Measurements from ENCODE around the gene LYZL6.
"Not testable (repeated sequence)": the region's sequence is repeated elsewhere in the genome, so short reads cannot be mapped to it uniquely, and the experiment has no call there.

The LYZL6 gene

DNA sequence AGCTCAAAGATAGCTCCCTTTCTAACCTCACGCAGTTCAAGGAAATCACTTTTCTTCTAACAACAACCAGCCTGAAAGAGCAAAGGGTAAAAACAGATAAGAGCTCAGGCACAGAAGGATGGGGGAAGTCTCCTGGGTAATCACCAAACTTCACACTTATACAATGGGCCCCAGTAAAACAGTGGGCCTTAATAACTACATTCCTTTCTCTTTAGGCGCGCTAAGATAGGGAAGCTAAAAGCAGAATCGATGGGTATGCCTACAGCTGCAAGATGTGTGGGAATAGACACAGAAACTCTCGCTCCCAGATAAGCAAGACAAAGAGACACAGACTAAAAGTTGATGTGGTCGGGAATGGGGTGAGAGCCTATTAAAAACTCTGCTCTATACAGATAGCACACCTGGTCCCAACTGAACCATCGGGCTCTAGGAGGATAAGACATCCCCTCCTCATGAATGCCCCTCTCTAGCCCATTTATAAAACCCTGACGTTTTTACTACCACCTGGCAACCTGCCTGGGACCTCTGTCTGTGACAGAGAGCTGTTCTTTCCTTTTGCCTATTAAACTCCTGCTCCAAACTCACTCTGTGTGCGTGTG is 826 bp downstream of the LYZL6 start:
- no peak for DNase-seq

DNA sequence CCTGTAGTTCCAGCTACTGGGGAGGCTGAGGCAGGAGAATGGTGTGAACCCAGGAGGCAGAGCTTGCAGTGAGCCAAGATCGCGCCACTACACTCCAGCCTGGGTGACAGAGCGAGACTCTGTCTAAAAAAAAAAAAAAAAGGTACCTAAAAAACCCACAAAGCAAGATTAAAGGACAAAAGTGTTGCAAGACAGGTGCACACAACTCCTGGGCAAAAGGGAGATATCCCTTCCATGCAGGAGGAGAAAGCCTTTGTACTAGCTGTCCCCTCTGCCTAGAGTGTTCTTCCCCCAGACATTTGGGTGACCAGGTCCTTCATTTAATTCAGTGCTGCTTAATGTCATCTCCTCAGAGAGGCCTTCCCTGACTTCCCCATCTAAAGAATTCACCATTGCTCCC is 5.0 kb downstream of the LYZL6 start:
- DNase-seq = not testable (repeated sequence)

DNA sequence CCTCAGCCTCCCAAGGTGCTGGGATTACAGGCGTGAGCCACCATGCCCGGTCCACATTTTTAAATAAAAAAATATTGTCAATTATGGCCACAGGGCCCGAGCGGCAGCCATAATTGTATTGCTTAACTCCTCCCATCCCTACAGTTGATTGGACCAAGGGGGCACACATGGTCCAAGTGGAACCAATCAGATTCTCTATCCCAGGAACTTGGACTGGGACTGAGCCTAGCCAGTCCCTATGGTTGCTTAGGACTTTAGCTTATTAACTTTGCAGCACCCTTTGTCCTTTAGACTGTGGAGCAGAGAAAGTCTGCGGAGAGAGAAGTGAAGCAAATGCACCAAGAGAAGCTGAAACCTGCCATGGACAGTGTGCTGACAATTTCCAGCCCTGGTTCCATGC is 7.5 kb downstream of the LYZL6 start:
- no peak for DNase-seq

DNA sequence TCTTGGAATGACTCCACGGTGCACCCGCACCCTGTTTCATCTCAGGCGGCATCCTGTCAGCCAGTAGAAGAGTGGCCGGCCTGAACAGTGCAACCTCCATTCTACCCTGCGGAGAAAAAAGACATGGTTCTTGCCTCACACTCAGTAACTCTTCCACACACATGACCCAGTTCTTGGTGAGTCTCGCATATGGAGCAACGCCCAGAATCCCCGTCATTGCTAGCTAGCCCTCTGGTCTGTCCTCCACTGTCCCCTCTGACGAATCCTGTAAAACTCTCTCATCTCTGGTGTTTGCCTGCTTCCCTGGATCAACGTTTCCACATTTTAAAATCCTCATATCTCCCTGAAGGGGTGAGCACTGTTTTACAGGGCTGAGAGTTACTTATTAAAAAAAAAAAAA is 8.8 kb downstream of the LYZL6 start:
- no peak for DNase-seq

DNA sequence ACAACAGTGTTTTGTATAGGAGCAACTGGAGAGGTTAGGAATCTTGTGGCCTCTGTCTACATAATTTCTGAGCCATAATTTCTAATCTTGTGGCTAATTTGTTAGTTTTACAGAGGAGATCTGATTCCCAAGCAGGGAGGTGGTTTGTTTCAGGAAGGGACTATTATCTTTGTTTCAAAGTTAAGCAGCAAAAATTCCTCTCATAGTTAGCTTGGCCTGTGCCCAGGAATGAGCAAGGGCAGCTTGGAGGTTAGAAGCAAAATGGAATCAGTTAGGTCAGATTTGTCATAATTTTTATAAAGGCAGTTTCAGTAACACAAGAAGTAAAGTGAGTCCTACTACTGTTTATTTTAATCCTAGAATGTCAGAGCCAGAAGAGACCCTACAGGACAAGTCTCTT is 10.9 kb downstream of the LYZL6 start:
- DNase-seq = no peak

DNA sequence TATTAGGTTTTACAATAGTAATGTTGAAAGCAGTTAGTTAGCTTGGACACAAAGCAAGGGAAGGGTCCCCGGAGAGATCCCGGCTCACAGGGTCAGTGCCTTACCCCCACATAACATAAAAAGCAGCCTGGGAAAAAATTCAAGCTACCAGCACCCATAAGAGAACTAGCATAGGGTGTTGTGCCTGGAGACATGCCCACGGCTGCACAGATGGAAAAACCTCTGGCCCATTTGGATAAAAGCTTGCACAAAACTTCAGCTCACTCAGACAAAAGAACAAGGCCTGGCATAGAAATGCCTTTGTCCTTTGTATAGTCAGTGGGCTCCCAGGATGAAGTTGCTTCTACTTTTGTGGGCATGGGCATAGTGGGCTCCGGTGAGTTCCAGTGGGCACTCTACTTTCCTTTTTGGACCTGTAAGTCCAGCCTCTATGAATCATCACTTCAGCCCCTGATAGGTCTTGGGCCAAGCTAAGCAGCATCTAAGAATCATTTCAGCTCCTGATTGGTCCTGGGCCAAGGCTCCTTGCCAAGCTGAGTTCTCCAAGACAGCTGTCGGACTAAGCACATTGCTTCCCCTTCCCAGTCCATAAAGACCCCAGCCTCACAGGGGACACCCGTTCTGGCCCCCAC is 11.6 kb downstream of the LYZL6 start:
- DNase-seq = peak; percentile 60

DNA sequence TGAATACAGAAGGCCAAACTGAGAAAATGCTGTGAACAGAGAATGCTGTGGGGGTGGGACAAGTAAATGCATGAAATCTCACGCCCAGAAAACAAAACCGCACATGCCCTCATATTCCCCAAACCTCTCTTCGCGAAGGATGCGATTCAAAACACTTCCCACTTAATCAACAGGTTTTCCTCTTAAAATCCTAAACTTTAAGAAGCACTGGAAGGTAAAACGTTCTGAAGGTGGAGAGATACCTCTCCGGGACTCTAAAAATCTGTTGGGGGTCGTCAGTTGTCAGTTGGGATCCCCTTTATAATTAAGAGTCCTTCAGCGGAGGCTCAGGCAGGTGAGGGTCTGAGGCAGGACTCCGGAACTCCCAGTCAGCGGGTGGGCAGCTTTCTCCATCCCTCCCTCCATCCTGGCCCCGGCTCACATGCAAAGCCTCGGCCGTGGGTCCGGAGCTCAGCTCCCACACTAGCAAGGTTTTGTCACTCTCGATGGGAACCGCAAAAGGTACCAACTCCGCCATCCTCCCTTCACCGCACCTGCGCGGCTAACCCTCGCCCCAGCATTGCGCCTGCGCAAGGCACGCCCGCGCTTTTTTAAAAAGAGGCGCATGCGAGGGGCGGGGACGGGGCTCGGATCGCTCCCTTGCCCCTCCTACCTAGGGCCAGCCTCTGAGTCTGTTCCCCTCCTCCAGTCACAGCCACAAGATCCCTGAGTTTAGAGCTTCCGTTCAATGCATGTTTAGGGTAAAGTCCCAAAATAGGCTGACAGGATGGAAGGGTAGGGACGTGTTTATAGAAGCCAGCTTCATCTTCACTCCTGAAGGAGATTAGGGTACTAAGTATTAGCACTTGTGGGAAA is 13.1 kb downstream of the LYZL6 start, which contains the start of gene RDM1:
Gene RDM1, minus strand, starts transcription at position 563 of the 855 bp plus-strand sequence. Its CDS starts 46 bp downstream, at position 517.
- peak; percentile 86 for DNase-seq

DNA sequence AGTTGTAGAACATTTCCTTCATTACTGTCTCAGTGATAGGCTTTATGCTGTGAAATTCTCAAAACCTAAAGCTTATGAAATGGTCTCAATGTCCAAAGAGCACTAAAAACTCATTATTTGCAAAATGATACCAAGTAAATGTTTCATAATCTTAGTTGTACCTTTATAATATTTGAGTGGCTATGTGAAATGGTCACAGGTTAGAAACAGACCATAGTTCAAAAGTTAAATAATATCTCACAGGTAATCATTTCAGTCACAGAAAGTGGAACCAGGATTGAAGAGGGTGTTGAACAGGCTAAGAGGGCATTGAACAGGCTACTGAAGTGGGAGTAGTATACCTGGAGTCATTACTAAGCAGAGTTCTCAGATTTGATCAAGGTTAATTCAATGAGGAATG is 15.8 kb downstream of the LYZL6 start:
- no peak for DNase-seq

DNA sequence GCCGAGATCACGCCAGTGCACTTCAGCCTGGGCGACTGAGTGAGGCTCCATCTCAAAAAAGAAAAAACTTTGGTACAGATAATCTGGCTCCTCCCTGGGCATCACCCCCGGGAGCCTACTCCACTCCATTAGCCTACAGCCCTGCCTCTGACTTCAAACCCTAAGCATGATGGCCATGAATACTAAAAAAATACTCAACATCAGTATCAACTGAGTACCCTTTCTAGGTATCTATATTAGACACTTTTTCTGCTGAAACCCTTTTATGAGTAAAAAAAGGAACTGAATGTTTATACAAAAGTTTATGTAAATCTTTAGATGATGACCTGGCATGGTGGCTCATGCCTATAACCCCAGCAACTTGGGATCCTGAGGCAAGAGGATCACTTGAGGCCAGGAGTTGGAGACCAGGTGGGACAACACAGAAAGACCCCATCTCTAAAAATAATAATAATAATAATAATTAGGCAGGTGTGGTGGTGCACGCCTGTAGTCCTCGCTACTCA is 19.9 kb downstream of the LYZL6 start:
- no peak for DNase-seq

DNA sequence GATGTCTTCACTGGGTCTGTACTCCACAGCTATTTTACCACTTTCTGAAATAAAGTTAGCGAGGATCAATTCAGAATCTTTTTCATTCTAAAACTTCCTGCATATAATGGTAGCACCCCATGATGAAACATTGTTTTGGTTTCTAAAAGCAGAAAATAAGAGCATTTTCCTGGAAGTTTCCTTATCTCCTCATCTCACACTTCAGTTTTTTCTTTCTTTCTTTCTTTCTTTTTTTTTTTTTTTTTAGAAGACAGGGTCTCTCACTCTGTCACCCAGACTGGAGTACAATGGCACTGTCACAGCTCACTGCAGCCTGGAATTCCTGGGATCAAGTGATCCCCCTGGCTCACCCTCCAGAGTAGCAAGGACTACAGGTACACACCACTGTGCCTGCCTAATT is 23.3 kb downstream of the LYZL6 start:
- DNase-seq = no peak

DNA sequence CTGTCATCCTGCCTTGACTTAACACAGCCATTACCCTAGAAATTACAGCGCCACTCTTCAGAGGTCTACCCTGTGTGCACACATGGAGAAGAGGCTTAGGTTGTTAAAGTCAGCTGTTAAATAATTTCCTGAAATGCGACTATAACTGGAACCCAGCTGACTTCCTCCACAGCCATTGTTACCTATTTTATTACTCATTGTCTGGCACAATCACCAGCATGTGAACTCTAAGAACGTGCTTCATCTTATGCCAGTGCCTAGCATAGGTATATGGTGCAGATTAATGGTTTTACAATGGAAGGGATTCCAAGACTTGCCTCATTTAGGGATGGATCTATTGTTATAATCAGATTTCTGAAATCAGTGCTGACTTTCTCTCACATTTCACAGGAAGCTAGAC is 24.8 kb downstream of the LYZL6 start:
- no peak for DNase-seq

DNA sequence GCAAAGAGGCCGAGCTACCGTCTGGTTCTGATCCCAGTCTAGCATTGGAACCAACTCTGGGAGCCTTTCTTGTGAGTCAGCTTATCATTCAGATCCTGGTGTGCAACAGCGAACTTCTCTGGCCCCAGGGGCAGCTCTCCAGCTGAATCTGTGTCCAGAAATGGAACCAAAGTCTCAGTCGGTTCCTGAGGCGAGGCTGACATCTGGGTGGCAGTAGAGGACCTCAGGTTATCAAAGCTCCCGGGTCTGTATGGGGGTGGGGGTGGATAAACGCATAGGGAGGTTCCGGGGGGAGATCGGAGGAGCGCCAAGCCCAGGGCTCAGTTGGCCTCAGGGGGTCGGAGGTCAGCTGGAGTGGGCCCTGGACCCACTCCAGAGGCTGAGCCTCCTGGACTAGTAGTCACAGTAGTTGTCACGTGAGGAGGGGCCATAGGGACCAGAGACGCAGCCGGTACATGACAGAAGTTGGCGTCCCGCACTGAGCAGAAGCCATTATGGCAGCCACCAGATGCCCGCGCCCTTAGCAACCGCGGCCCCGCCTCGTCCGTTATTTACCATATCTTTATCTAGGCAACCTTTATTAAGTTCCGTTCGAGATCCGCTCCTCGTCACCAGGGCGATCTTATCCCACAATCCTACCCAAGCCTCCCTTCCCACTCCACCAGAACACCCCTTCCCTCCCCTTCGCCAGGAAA is 25.8 kb downstream of the LYZL6 start:
- DNase-seq = no peak

DNA sequence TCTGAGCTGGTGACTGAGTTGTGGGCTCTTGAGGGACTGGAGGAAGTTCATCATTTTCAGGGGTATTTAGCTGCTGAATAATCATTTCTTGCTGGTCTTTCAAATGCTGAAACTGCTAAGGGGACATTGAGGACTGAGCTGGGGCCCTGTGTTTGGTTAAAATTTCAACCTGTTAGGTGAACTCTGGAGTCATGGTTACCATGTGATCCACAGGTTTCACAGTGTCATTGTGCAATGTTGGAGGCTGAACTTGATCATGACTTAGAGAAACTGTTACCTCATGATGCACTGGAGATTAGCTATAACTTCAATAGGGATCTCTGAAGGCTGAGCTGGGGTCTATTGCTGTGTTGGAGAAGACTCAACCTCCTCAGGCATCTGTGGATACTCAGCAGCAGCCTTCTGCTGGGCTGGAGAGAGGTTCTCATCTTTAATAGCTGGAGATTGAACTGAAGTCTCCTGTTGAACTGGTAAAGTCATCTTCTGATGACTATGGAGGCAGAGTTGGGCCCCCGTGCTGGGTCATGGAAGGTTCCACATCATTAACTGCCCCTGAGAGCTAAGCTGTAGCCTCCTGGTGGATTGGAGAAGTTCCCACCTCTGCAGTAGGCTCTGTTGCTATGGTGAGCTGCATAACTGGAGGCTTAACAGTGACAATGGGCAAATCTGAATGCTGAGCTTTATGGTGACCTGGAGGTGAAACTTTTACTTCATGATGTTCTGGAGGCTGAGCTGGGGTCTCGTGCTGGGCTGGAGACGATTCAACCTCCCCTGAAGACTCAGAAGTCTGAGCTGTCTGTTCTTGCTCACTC is 28.2 kb downstream of the LYZL6 start:
- no peak for DNase-seq

DNA sequence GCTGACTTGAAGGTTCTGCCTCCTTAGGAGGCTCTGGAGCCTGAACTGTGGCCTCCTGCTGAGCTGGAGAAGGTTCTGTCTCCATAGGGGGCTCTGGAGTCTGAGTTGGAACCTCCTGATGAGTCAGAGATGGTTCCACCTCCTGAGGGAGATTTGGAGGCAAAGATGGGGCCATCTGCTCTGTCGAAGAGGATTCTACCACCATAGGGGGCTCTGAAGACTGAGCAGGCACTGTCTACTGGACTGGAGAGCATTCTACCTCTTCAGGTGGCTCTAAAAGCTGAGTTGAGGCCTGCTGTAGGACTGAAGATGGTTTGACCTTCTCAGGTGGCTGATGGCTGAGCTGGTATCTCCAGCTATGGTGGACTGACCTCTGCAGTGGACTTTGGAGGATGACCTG is 29.2 kb downstream of the LYZL6 start:
- DNase-seq = no peak

DNA sequence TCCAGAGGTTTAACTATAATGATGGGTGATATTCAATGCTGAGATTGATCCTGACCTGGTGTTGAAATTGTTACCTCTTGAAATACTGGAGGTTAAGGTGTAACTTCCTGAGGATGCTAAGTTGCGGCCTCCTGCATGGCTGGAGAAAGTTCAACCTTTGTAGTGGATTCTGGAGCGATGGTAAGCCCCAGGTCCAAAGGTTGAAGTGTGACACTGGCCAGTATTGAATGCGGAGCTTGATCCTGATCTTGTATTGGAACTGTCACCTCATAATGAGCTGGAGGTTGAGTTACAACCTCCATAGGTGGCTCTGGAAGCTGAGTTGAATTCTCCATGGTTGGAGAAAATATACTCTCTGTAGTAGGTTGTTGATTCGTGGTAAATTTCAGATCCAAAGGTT is 29.9 kb downstream of the LYZL6 start:
- DNase-seq = no peak

DNA sequence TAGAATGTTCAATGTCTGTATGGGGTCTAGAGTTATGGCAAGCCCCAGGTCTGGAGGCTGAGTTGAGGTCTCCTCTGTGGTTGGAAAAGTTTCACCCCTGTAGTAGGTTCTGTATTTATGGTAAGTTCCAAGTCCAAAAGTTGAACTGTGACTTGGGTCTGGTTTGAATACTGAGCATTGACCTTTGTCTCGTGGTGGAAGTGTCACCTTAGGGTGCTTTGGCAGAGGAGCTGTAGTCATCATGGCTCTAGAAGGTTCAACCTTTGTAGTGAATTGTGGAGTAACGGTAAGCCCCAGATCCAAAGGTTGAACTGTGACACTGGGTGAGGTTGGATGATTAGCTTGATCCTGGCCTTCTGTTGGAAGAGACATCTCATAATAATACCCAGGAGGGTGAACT is 30.6 kb downstream of the LYZL6 start:
- DNase-seq = no peak

DNA sequence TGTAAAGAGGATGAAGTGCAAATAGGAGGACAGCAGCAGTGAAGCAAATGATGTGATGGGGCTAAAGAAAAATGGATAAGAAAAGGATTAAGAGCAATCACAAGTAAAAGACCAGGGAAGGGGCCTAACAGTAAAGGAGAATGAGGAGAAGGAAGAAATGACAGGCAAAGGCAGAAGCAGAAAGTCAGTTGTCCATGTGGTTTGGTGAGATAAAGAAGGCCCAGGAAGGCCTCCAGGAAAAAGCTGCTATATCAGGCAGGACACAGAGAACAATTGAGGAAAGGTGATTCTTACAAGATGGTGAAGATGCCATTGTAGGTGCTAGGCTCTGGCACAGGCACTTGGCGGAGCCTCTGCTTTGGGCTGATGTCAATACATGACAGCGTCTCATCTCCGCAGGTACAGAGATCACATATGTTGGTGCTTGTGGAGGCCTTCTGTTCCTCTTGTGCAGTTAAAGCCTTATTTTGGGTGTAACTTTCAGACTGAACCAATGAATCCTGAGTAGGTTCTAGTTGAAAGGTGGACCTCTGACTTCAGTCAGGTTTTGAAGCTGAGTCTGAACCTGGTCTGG is 31.1 kb downstream of the LYZL6 start:
- no peak for DNase-seq

DNA sequence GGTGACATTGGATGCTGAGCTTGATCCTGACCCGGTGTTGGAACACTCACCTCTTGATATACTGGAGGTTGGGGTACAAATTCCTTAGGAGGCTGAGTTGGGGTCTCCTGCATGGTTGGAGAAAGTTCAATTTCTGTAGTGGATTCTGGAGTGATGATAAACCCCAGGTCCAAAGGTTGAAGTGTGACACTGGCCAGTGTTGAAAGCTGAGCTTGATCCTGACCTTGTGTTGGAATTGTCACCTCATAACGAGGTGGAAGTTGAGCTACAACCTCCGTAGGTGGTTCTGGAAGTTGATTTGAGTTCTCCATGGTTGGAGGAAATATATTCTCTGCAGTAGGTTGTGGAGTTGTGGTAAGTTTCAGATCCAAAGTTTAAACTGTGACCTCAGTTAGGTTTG is 34.1 kb downstream of the LYZL6 start:
- DNase-seq = no peak

DNA sequence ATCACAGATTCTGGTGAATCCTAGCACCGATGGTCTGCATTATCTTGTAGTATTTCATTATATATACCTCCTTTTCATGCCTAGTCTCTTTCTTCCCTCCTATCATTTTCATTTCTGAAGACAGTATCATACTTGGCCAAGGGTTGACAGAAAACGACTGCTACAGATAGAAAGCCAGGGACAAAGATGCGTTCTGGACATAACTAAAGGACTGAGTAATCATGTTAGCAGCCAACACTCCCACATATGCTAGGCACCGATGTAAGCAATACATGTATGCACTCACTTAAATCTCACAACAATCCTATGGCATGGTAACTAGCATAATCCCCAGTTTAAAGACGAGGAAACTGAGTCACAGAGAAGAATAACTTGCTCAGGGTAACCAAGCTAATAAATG is 35.8 kb downstream of the LYZL6 start:
- no peak for DNase-seq

DNA sequence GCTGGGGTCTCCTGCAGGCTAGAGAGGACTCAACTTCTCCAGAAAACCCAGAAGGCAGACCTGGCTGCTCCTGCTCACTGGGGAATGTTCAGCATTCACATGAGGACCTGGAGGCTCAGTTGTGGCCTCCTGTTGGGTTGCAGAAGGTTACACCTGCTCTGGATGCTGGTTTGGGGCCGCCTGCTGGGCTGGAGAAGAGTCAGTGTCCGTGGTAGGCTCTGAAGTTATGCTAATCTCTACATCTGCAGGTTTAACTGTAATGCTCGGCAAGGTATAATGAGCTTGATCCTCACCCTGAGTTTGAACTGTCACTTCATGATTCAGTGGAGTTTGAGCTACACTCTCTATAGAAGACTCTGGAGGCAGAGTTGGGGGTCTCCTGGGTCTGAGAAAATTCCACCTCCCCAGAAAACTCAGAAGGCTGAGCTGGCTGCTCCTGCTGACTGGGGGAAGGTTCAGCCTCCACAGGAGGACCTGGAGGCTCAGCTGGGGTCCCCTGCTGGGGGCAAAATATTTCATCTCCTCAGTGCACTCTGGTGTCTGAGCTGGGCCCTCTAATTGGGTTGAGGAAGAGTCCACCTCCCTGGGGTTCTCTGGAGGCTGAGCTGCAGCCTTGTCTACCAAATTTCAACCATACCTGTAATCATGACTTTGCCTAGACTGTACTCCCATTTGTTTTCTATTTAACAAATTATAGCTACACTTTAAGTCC is 36.4 kb downstream of the LYZL6 start:
- DNase-seq = no peak

DNA sequence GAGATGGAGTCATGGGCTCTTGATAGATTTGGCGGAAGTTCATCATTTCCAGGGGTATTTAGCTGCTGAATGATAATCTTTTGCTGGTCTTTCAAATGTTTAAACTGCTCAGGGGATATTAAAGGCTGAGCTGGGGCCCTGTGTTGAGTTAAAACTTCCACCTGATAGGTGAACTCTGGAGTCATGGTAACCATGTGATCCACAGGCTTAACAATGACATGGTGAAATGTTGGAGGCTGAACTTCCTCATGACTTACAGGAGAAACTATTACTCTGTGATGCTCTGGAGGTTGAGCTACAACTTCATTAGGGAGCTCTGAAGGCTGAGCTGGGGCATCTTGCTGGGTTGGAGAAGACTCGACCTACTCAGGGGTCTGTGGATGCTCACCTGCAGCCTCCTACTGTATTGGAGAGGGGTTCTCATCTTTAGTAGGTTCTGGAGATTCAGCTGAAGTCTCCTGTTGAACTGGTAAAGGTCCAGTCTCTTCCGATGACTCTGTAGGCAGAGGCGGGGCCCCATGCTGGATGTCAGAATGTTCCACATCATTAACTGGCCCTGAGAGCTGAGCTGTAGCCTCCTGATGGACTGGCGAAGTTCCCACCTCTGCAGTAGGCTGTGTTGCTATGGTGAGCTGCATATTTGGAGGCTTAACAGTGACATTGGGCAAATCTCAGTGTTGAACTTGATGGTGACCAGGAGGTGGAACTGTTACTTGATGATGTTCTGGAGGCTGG is 37.2 kb downstream of the LYZL6 start:
- DNase-seq = no peak
